Skeletal muscle satellite cell (primary cell): ENCODE measurements around the gene MOSPD2. TPM values are rescaled to one million over a fixed set of nuclear protein-coding genes. Genes with fewer than 3 reads are reported as not detected.

Experiments used
- H3K27me3 ChIP-seq: 2 replicates; pipeline ENCODE4 v1.7.0; 2013; ENCODE audit warnings: low read length; ENCODE audit not compliant: control insufficient read depth, insufficient read depth
- H3K36me3 ChIP-seq: 2 replicates; pipeline ENCODE4 v1.7.0; 2013; ENCODE audit warnings: mild to moderate bottlenecking, control low read depth, low read length; ENCODE audit not compliant: insufficient read depth
- H3K4me1 ChIP-seq: 2 replicates; pipeline ENCODE4 v1.7.0; 2013; ENCODE audit warnings: low read length; ENCODE audit not compliant: control insufficient read depth, insufficient read depth
- H3K4me2 ChIP-seq: 2 replicates; pipeline ENCODE4 v1.7.0; 2013; ENCODE audit warnings: mild to moderate bottlenecking, low read length
- H3K4me3 ChIP-seq: 2 replicates; pipeline ENCODE4 v1.7.0; 2013; ENCODE audit warnings: low read length
- H3K9ac ChIP-seq: 2 replicates; pipeline ENCODE4 v1.7.0; 2013; ENCODE audit warnings: mild to moderate bottlenecking, low read depth, low read length, moderate library complexity
- H3K9me3 ChIP-seq: replicated peaks from 2 replicates; pipeline ENCODE4 v1.7.0; 2013; ENCODE audit warnings: mild to moderate bottlenecking, control low read depth, low read length
- total RNA-seq: library from RNA; depleted of rRNA; stranded (reverse); fragments of >200 nt; gene quantifications from 2 replicates; pipeline ENCODE4 v1.2.3, GENCODE V29; 2012; rRNA removed

MOSPD2 gene
- total RNA-seq: 14.2 and 17.9 TPM in 2 replicates

GRCh38 chrX:14872851-14873675, at the start of gene MOSPD2, which contains the start of gene FANCB:
Gene MOSPD2, plus strand, starts transcription at chrX:14873421. Its CDS starts 108 bp downstream, at chrX:14873529.
Gene FANCB, minus strand, starts transcription at chrX:14873069. Its CDS starts 7,559 bp downstream, at chrX:14865510.
- H3K36me3 ChIP-seq: no peaks in the 10 kb centered on the region
- H3K27me3 ChIP-seq: no peaks in the 10 kb centered on the region
- peak within 1 kb of the TSS; percentile 94 for H3K9ac ChIP-seq
- no peaks in the 10 kb centered on the region for H3K9me3 ChIP-seq
- H3K4me1 ChIP-seq: no peaks in the 10 kb centered on the region
- peak within 1 kb of the TSS; percentile 93 for H3K4me3 ChIP-seq
- peak within 1 kb of the TSS; percentile 84 for H3K4me2 ChIP-seq

GRCh38 chrX:14825851-14826250, 47.4 kb upstream of the MOSPD2 start:
- Histone ChIP-seq H3K27me3 (no peaks in the 10 kb centered on the region), H3K9me3 (no peaks in the 10 kb centered on the region), H3K9ac (no peak overlapping the region), H3K4me3 (no peak overlapping the region), H3K4me1 (no peaks in the 10 kb centered on the region), H3K4me2 (no peak overlapping the region), H3K36me3 (no peaks in the 10 kb centered on the region)

DNA sequence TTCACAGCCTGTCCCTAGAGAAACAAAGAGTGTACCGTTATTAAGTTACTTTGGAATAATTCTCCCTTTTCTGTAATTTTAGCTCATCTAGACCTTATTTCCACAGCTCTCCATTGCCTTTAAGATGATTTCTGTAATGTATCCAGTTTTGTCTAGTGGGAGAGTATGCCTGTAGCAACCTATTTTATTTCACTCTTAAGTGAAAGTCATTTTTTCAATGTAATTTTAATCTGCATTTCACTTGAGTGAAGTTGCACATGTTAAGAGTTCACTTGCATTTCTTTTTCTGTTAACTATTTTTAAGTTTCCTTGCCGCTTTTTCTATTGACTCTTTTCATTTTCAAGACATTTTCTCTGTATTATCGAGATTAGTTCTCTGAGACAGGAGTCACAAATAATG, 46.9 kb upstream of the MOSPD2 start:
- Histone ChIP-seq H3K9me3 (no peaks in the 10 kb centered on the region), H3K27me3 (no peaks in the 10 kb centered on the region), H3K4me2 (no peak overlapping the region), H3K4me3 (no peak overlapping the region), H3K36me3 (no peaks in the 10 kb centered on the region), H3K9ac (no peak overlapping the region), H3K4me1 (no peaks in the 10 kb centered on the region)

- no peaks in the 10 kb centered on the region for H3K27me3 ChIP-seq
Measured at GRCh38 chrX:14829643-14830042, 43.6 kb upstream of the MOSPD2 start.

GRCh38 chrX:14832151-14832550, 41.1 kb upstream of the MOSPD2 start:
- H3K4me3 ChIP-seq: no peak overlapping the region
- no peaks in the 10 kb centered on the region for H3K27me3 ChIP-seq
- no peak overlapping the region for H3K4me2 ChIP-seq
- no peaks in the 10 kb centered on the region for H3K36me3 ChIP-seq
- peaks cover 4% of the 10 kb centered on the region for H3K4me1 ChIP-seq
- H3K9ac ChIP-seq: no peak overlapping the region
- no peaks in the 10 kb centered on the region for H3K9me3 ChIP-seq

More at GRCh38 chrX:14829643-14830042, 43.6 kb upstream of the MOSPD2 start:
- Histone ChIP-seq H3K4me1 (peaks cover 4% of the 10 kb centered on the region), H3K4me3 (no peak overlapping the region), H3K9me3 (no peaks in the 10 kb centered on the region), H3K4me2 (no peak overlapping the region), H3K36me3 (no peaks in the 10 kb centered on the region), H3K9ac (no peak overlapping the region)

GRCh38 chrX:14832586-14832985, 40.6 kb upstream of the MOSPD2 start:
- Histone ChIP-seq H3K27me3 (no peaks in the 10 kb centered on the region), H3K9ac (no peak overlapping the region), H3K4me3 (no peak overlapping the region)

GRCh38 chrX:14837155-14837554, 36.1 kb upstream of the MOSPD2 start:
- Histone ChIP-seq H3K27me3 (no peaks in the 10 kb centered on the region), H3K9me3 (no peaks in the 10 kb centered on the region), H3K9ac (no peak overlapping the region), H3K4me1 (peaks cover 4% of the 10 kb centered on the region), H3K36me3 (no peaks in the 10 kb centered on the region), H3K4me2 (no peak overlapping the region), H3K4me3 (no peak overlapping the region)

More at GRCh38 chrX:14832586-14832985, 40.6 kb upstream of the MOSPD2 start:
- peaks cover 4% of the 10 kb centered on the region for H3K4me1 ChIP-seq
- no peaks in the 10 kb centered on the region for H3K36me3 ChIP-seq
- no peaks in the 10 kb centered on the region for H3K9me3 ChIP-seq
- H3K4me2 ChIP-seq: no peak overlapping the region

DNA sequence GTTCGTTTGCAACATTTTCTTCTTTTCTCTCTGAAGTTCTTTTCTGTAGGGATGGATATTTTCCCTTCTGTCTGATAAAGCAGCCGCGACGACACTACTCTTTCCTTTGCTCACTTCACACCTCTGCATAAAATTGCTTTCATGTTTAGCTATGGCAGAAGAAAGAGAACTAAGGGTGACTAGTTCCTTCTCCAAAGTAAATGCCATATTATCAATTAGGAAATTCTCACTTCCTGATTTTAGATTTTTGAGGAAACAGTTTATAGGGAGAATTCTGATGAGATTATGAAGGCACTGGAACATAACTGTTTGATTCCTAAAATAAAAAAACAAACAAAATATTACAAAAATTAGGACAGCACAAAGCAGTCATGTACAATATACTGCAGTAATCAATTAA, 29.6 kb upstream of the MOSPD2 start:
- no peak overlapping the region for H3K4me2 ChIP-seq

GRCh38 chrX:14851526-14851925, 21.7 kb upstream of the MOSPD2 start:
- Histone ChIP-seq H3K9me3 (no peaks in the 10 kb centered on the region), H3K36me3 (no peaks in the 10 kb centered on the region), H3K4me3 (no peak overlapping the region), H3K9ac (no peak overlapping the region), H3K27me3 (no peaks in the 10 kb centered on the region), H3K4me1 (no peaks in the 10 kb centered on the region), H3K4me2 (no peak overlapping the region)

More for the DNA sequence above, 29.6 kb upstream of the MOSPD2 start:
- Histone ChIP-seq H3K9ac (no peak overlapping the region), H3K4me1 (no peaks in the 10 kb centered on the region), H3K27me3 (no peaks in the 10 kb centered on the region), H3K9me3 (no peaks in the 10 kb centered on the region), H3K36me3 (no peaks in the 10 kb centered on the region), H3K4me3 (no peak overlapping the region)

- H3K27me3 ChIP-seq: no peaks in the 10 kb centered on the region
Measured at GRCh38 chrX:14864631-14865030, 8.6 kb upstream of the MOSPD2 start.

GRCh38 chrX:14865201-14865600, 8.0 kb upstream of the MOSPD2 start:
- H3K4me1 ChIP-seq: peaks cover 10% of the 10 kb centered on the region
- no peaks in the 10 kb centered on the region for H3K36me3 ChIP-seq
- peak overlapping the region; percentile 40 for H3K4me2 ChIP-seq
- peak overlapping the region; percentile 37 for H3K9ac ChIP-seq
- H3K27me3 ChIP-seq: no peaks in the 10 kb centered on the region
- no peaks in the 10 kb centered on the region for H3K9me3 ChIP-seq
- H3K4me3 ChIP-seq: no peak overlapping the region

More at GRCh38 chrX:14864631-14865030, 8.6 kb upstream of the MOSPD2 start:
- H3K4me3 ChIP-seq: no peak overlapping the region
- peak overlapping the region; percentile 40 for H3K4me2 ChIP-seq
- no peaks in the 10 kb centered on the region for H3K36me3 ChIP-seq
- H3K4me1 ChIP-seq: peaks cover 10% of the 10 kb centered on the region
- H3K9ac ChIP-seq: peak overlapping the region; percentile 37
- H3K9me3 ChIP-seq: no peaks in the 10 kb centered on the region

GRCh38 chrX:14871767-14872166, 1.5 kb upstream of the MOSPD2 start:
- H3K4me3 ChIP-seq: peak overlapping the region; percentile 46
- peak overlapping the region; percentile 68 for H3K4me2 ChIP-seq
- no peaks in the 10 kb centered on the region for H3K36me3 ChIP-seq
- H3K9ac ChIP-seq: no peak overlapping the region
- no peaks in the 10 kb centered on the region for H3K9me3 ChIP-seq
- H3K4me1 ChIP-seq: no peaks in the 10 kb centered on the region
- H3K27me3 ChIP-seq: no peaks in the 10 kb centered on the region
